Activated T-cell treated with anti-CD3 and anti-CD28 coated beads, Interleukin-2, amount 50 U/mL, for 24 hours (primary cell): ENCODE data around the gene IL4R.
A peak's percentile ranks its signal among the peaks of the same experiment; 100 is the strongest.

Experiments
- DNase-seq: peaks from one replicate; pipeline ENCODE4 v3.0.0-alpha.2; 2020
- H3K27ac Mint-ChIP-seq: 2 replicates; pipeline ENCODE4 v1.8.0; 2020; ENCODE audit warnings: mild to moderate bottlenecking, mixed read lengths
- H3K27me3 Mint-ChIP-seq: 2 replicates; pipeline ENCODE4 v1.8.0; 2020; ENCODE audit warnings: mixed read lengths
- H3K36me3 Mint-ChIP-seq: 2 replicates; pipeline ENCODE4 v1.8.0; 2020; ENCODE audit warnings: low read depth, mixed read lengths
- H3K4me1 Mint-ChIP-seq: 2 replicates; pipeline ENCODE4 v1.8.0; 2020; ENCODE audit warnings: low read depth, mixed read lengths
- H3K4me3 Mint-ChIP-seq: 2 replicates; pipeline ENCODE4 v1.8.0; 2020; ENCODE audit warnings: mild to moderate bottlenecking, moderate library complexity, mixed read lengths
- H3K9me3 Mint-ChIP-seq: 2 replicates; pipeline ENCODE4 v1.8.0; 2020; ENCODE audit warnings: mixed read lengths

Gene IL4R

GRCh38 chr16:27302126-27302525 is 11.6 kb upstream of the IL4R start:
- Mint-ChIP-seq H3K27ac (no peak overlapping the region), H3K36me3 (no peaks in the 10 kb centered on the region)

GRCh38 chr16:27303256-27304100 is 10.3 kb upstream of the IL4R start:
- H3K27ac Mint-ChIP-seq = no peak overlapping the region

More at GRCh38 chr16:27302126-27302525, 11.6 kb upstream of the IL4R start:
- H3K9me3 Mint-ChIP-seq = no peaks in the 10 kb centered on the region
- DNase-seq = peak; percentile 7
- H3K27me3 Mint-ChIP-seq = no peaks in the 10 kb centered on the region
- H3K4me3 Mint-ChIP-seq = no peak overlapping the region
- H3K4me1 Mint-ChIP-seq = peaks cover 12% of the 10 kb centered on the region

GRCh38 chr16:27304102-27304501 is 9.7 kb upstream of the IL4R start:
- DNase-seq = no peak
- H3K9me3 Mint-ChIP-seq = no peaks in the 10 kb centered on the region
- H3K36me3 Mint-ChIP-seq = no peaks in the 10 kb centered on the region
- no peaks in the 10 kb centered on the region for H3K27me3 Mint-ChIP-seq
- peaks cover 12% of the 10 kb centered on the region for H3K4me1 Mint-ChIP-seq
- no peak overlapping the region for H3K27ac Mint-ChIP-seq
- no peak overlapping the region for H3K4me3 Mint-ChIP-seq

More at GRCh38 chr16:27303256-27304100, 10.3 kb upstream of the IL4R start:
- no peaks in the 10 kb centered on the region for H3K36me3 Mint-ChIP-seq
- H3K27me3 Mint-ChIP-seq = no peaks in the 10 kb centered on the region
- no peak overlapping the region for H3K4me3 Mint-ChIP-seq
- peaks cover 12% of the 10 kb centered on the region for H3K4me1 Mint-ChIP-seq
- peak; percentile 8 for DNase-seq
- H3K9me3 Mint-ChIP-seq = no peaks in the 10 kb centered on the region

- Mint-ChIP-seq H3K9me3 (peaks cover 2% of the 10 kb centered on the region), H3K27ac (no peak overlapping the region)
- DNase-seq = peak; percentile 15
These were observed 8.7 kb upstream of the IL4R start for GRCh38 chr16:27304881-27305745.

GRCh38 chr16:27305839-27306442 is 7.8 kb upstream of the IL4R start:
- Mint-ChIP-seq H3K4me1 (peaks cover 10% of the 10 kb centered on the region), H3K4me3 (no peak overlapping the region), H3K9me3 (peaks cover 2% of the 10 kb centered on the region), H3K27ac (no peak overlapping the region), H3K36me3 (no peaks in the 10 kb centered on the region), H3K27me3 (no peaks in the 10 kb centered on the region)
- no peak for DNase-seq

More at GRCh38 chr16:27304881-27305745, 8.7 kb upstream of the IL4R start:
- Mint-ChIP-seq H3K4me1 (peaks cover 10% of the 10 kb centered on the region), H3K36me3 (no peaks in the 10 kb centered on the region), H3K4me3 (no peak overlapping the region), H3K27me3 (no peaks in the 10 kb centered on the region)

GRCh38 chr16:27308792-27309191 is 5.0 kb upstream of the IL4R start:
- Mint-ChIP-seq H3K4me1 (peaks cover 26% of the 10 kb centered on the region), H3K9me3 (peaks cover 2% of the 10 kb centered on the region), H3K4me3 (no peak overlapping the region), H3K36me3 (peaks cover 5% of the 10 kb centered on the region), H3K27me3 (no peaks in the 10 kb centered on the region), H3K27ac (no peak overlapping the region)
- DNase-seq = no peak

GRCh38 chr16:27310576-27311447 is 3.0 kb upstream of the IL4R start:
- Mint-ChIP-seq H3K9me3 (peaks cover 2% of the 10 kb centered on the region), H3K27ac (no peak overlapping the region), H3K4me3 (no peak overlapping the region), H3K27me3 (no peaks in the 10 kb centered on the region), H3K36me3 (peaks cover 22% of the 10 kb centered on the region), H3K4me1 (peaks cover 36% of the 10 kb centered on the region)
- DNase-seq = peak; percentile 11

GRCh38 chr16:27311448-27311830 is 2.3 kb upstream of the IL4R start:
- H3K36me3 Mint-ChIP-seq = peaks cover 28% of the 10 kb centered on the region
- peaks cover 42% of the 10 kb centered on the region for H3K4me1 Mint-ChIP-seq
- no peak overlapping the region for H3K27ac Mint-ChIP-seq
- peak; percentile 28 for DNase-seq
- H3K27me3 Mint-ChIP-seq = no peaks in the 10 kb centered on the region
- H3K9me3 Mint-ChIP-seq = peaks cover 2% of the 10 kb centered on the region
- no peak overlapping the region for H3K4me3 Mint-ChIP-seq

GRCh38 chr16:27311897-27312303 is 1.9 kb upstream of the IL4R start:
- H3K4me3 Mint-ChIP-seq = peak overlapping the region; percentile 23

GRCh38 chr16:27312580-27313421 is 973 bp upstream of the IL4R start:
- peak overlapping the region; percentile 96 for H3K27ac Mint-ChIP-seq
- no peaks in the 10 kb centered on the region for H3K27me3 Mint-ChIP-seq
- peak overlapping the region; percentile 88 for H3K4me3 Mint-ChIP-seq
- peaks cover 56% of the 10 kb centered on the region for H3K4me1 Mint-ChIP-seq
- peaks cover 2% of the 10 kb centered on the region for H3K9me3 Mint-ChIP-seq
- peak; percentile 28 for DNase-seq
- peaks cover 42% of the 10 kb centered on the region for H3K36me3 Mint-ChIP-seq

More at GRCh38 chr16:27311897-27312303, 1.9 kb upstream of the IL4R start:
- DNase-seq = peak; percentile 30
- H3K36me3 Mint-ChIP-seq = peaks cover 33% of the 10 kb centered on the region
- H3K4me1 Mint-ChIP-seq = peaks cover 47% of the 10 kb centered on the region
- H3K27ac Mint-ChIP-seq = peak overlapping the region; percentile 6
- H3K9me3 Mint-ChIP-seq = peaks cover 2% of the 10 kb centered on the region
- no peaks in the 10 kb centered on the region for H3K27me3 Mint-ChIP-seq

GRCh38 chr16:27314161-27314723 is 468 bp downstream of the IL4R start:
- H3K27ac Mint-ChIP-seq = peak overlapping the region; percentile 100
- peaks cover under 1% of the 10 kb centered on the region for H3K9me3 Mint-ChIP-seq
- no peaks in the 10 kb centered on the region for H3K27me3 Mint-ChIP-seq
- peaks cover 70% of the 10 kb centered on the region for H3K4me1 Mint-ChIP-seq
- peak overlapping the region; percentile 88 for H3K4me3 Mint-ChIP-seq
- H3K36me3 Mint-ChIP-seq = peaks cover 55% of the 10 kb centered on the region
- peak; percentile 70 for DNase-seq

- H3K4me3 Mint-ChIP-seq = peak overlapping the region; percentile 88
- H3K9me3 Mint-ChIP-seq = no peaks in the 10 kb centered on the region
- peaks cover 77% of the 10 kb centered on the region for H3K4me1 Mint-ChIP-seq
- peak overlapping the region; percentile 100 for H3K27ac Mint-ChIP-seq
- H3K27me3 Mint-ChIP-seq = no peaks in the 10 kb centered on the region
- H3K36me3 Mint-ChIP-seq = peaks cover 62% of the 10 kb centered on the region
- no peak for DNase-seq
These were observed 1.2 kb downstream of the IL4R start for GRCh38 chr16:27314986-27315332.
